OCI-M1 (cell line): ENCODE results near the gene AKR1E2.

Experiments used
- DNase-seq: peaks from one replicate; lab custom pipeline; 2025; lab: John Stamatoyannopoulos, UW

The AKR1E2 gene

GRCh38 chr10:4845766-4846165 lies 19.8 kb downstream of the AKR1E2 start:
- DNase-seq: no peak

GRCh38 chr10:4846775-4847174 lies 20.8 kb downstream of the AKR1E2 start:
- no peak for DNase-seq

- DNase-seq: peak; percentile 58
Measured at GRCh38 chr10:4847561-4848355, 21.8 kb downstream of the AKR1E2 start.

- DNase-seq: peak; percentile 93
Measured at GRCh38 chr10:4848356-4849041, 22.5 kb downstream of the AKR1E2 start.

GRCh38 chr10:4849042-4849402 lies 23.0 kb downstream of the AKR1E2 start:
- DNase-seq: no peak

GRCh38 chr10:4849555-4850242 lies 23.7 kb downstream of the AKR1E2 start:
- peak; percentile 98 for DNase-seq

- no peak for DNase-seq
Measured at GRCh38 chr10:4850397-4850796, 24.4 kb downstream of the AKR1E2 start.

- DNase-seq: no peak
Measured at GRCh38 chr10:4851176-4851575, 25.2 kb downstream of the AKR1E2 start.

GRCh38 chr10:4851846-4852245 lies 25.8 kb downstream of the AKR1E2 start:
- DNase-seq: no peak

GRCh38 chr10:4865945-4866661 lies 40.1 kb downstream of the AKR1E2 start:
- peak; percentile 71 for DNase-seq

- DNase-seq: no peak
Measured at GRCh38 chr10:4867109-4867519, 41.1 kb downstream of the AKR1E2 start.

GRCh38 chr10:4867520-4868356 lies 41.7 kb downstream of the AKR1E2 start:
- peak; percentile 97 for DNase-seq

GRCh38 chr10:4868357-4868657 lies 42.3 kb downstream of the AKR1E2 start:
- DNase-seq: no peak

GRCh38 chr10:4882704-4883078 lies 56.7 kb downstream of the AKR1E2 start:
- no peak for DNase-seq

- peak; percentile 54 for DNase-seq
Measured at GRCh38 chr10:4883079-4883739, 57.2 kb downstream of the AKR1E2 start.

- no peak for DNase-seq
Measured at GRCh38 chr10:4885162-4885561, 59.2 kb downstream of the AKR1E2 start.

- DNase-seq: no peak
Measured at GRCh38 chr10:4887501-4887900, 61.5 kb downstream of the AKR1E2 start.

GRCh38 chr10:4888236-4888635 lies 62.2 kb downstream of the AKR1E2 start:
- DNase-seq: no peak

GRCh38 chr10:4889959-4890358 lies 64.0 kb downstream of the AKR1E2 start:
- no peak for DNase-seq

GRCh38 chr10:4892681-4893080 lies 66.7 kb downstream of the AKR1E2 start:
- no peak for DNase-seq

GRCh38 chr10:4894335-4894734 lies 68.3 kb downstream of the AKR1E2 start:
- no peak for DNase-seq
